HepG2 (cell line): ENCODE data around the gene PCYOX1L. TPM values are rescaled to one million over a fixed set of nuclear protein-coding genes. Genes with fewer than 3 reads are reported as not detected.

Experiments
- GLI4 ChIP-seq: sonication (generic); formaldehyde crosslinking; IDR thresholded peaks from 2 replicates; pipeline ENCODE4 v1.5.1; 2020; ENCODE audit warnings: missing genetic modification reagents, mild to moderate bottlenecking, moderate library complexity, borderline replicate concordance
- HOXA7 ChIP-seq: sonication (generic); formaldehyde crosslinking; IDR thresholded peaks from 2 replicates; pipeline ENCODE4 v1.8.1; 2022; ENCODE audit warnings: mild to moderate bottlenecking, missing genetic modification reagents, moderate library complexity
- IRX3 ChIP-seq: sonication (generic); formaldehyde crosslinking; IDR thresholded peaks from 2 replicates; pipeline ENCODE4 v1.8.1; 2023; ENCODE audit warnings: mild to moderate bottlenecking, low read depth, missing genetic modification reagents, borderline replicate concordance
- KAT7 ChIP-seq: IDR thresholded peaks from 2 replicates; pipeline ENCODE4 v1.6.1; 2018; ENCODE audit warnings: borderline replicate concordance, missing compliant biosample characterization
- KAT8 ChIP-seq: IDR thresholded peaks from 2 replicates; pipeline ENCODE4 v1.6.1; 2016; ENCODE audit warnings: missing genetic modification reagents, missing compliant biosample characterization
- KLF15 ChIP-seq: sonication (generic); formaldehyde crosslinking; IDR thresholded peaks from 2 replicates; pipeline ENCODE4 v1.8.1; 2023; ENCODE audit warnings: borderline replicate concordance, mild to moderate bottlenecking, inconsistent platforms, missing genetic modification reagents, mixed read lengths
- LBX2 ChIP-seq: sonication (generic); formaldehyde crosslinking; IDR thresholded peaks from 2 replicates; pipeline ENCODE4 v1.5.0; 2020; ENCODE audit warnings: missing genetic modification reagents, mild to moderate bottlenecking, borderline replicate concordance
- MTF2 ChIP-seq: sonication (generic); formaldehyde crosslinking; IDR thresholded peaks from 2 replicates; pipeline ENCODE4 v1.5.0; 2020; ENCODE audit warnings: missing genetic modification reagents, borderline replicate concordance
- NR2C2 ChIP-seq: sonication (generic); formaldehyde crosslinking; IDR thresholded peaks from 2 replicates; pipeline ENCODE4 v1.4.0; 2020; ENCODE audit warnings: missing genetic modification reagents, mild to moderate bottlenecking, moderate library complexity, borderline replicate concordance
- PHF21A ChIP-seq: sonication (generic); formaldehyde crosslinking; IDR thresholded peaks from 2 replicates; pipeline ENCODE4 v1.5.0; 2020; ENCODE audit warnings: mild to moderate bottlenecking, missing genetic modification reagents
- RBFOX2 ChIP-seq: fragments of 200-400 bp; formaldehyde crosslinking; IDR thresholded peaks from 2 replicates; pipeline ENCODE4 v1.6.1; 2017; ENCODE audit warnings: low read depth, mild to moderate bottlenecking, low read length
- RELA ChIP-seq: sonication (generic); formaldehyde crosslinking; IDR thresholded peaks from 2 replicates; pipeline ENCODE4 v1.4.0; 2020; ENCODE audit warnings: missing genetic modification reagents
- STAG1 ChIP-seq: sonication (generic); formaldehyde crosslinking; IDR thresholded peaks from 2 replicates; pipeline ENCODE4 v1.4.0; 2020; ENCODE audit warnings: missing genetic modification reagents
- STAT6 ChIP-seq: sonication (generic); formaldehyde crosslinking; IDR thresholded peaks from 2 replicates; pipeline ENCODE4 v1.4.0; 2020; ENCODE audit warnings: missing genetic modification reagents, mild to moderate bottlenecking, borderline replicate concordance
- ZNF275 ChIP-seq: sonication (generic); formaldehyde crosslinking; IDR thresholded peaks from 2 replicates; pipeline ENCODE4 v1.8.0; 2022; ENCODE audit warnings: missing genetic modification reagents, mild to moderate bottlenecking, inconsistent platforms, borderline replicate concordance
- ZNF367 ChIP-seq: sonication (generic); formaldehyde crosslinking; IDR thresholded peaks from 2 replicates; pipeline ENCODE4 v1.4.0; 2020; ENCODE audit warnings: missing genetic modification reagents, borderline replicate concordance
- ZNF607 ChIP-seq: sonication (generic); formaldehyde crosslinking; IDR thresholded peaks from 2 replicates; pipeline ENCODE4 v1.5.1; 2020; ENCODE audit warnings: missing genetic modification reagents, mild to moderate bottlenecking, borderline replicate concordance
- ZNF777 ChIP-seq: sonication (generic); formaldehyde crosslinking; IDR thresholded peaks from 2 replicates; pipeline ENCODE4 v1.4.0; 2020; ENCODE audit warnings: missing genetic modification reagents
- ZNF792 ChIP-seq: IDR thresholded peaks from 2 replicates; pipeline ENCODE4 v1.6.1; 2016
- ZNF841 ChIP-seq: sonication (generic); formaldehyde crosslinking; IDR thresholded peaks from 2 replicates; pipeline ENCODE4 v1.8.1; 2023; ENCODE audit warnings: missing genetic modification reagents, borderline replicate concordance
- ZNF883 ChIP-seq: sonication (generic); formaldehyde crosslinking; IDR thresholded peaks from 2 replicates; pipeline ENCODE4 v1.5.1; 2020; ENCODE audit warnings: mild to moderate bottlenecking, missing genetic modification reagents; ENCODE audit errors: not compliant biosample characterization
- polyA plus RNA-seq, 8 experiments: library from polyadenylated mRNA; depleted of rRNA in 3 of 8; stranded (reverse) in 7 of 8; unstranded in 1 of 8; fragments of >200 nt; fragmentation: Illumina TruSeq in 4 of 8; extraction: Trizol in 4 of 8; gene quantifications; 2 replicates each; pipeline versions ENCODE4 v1.2.1 to v1.2.3, GENCODE V29; 2011 to 2016; ENCODE audit warnings: low read depth in 4 of 8, missing spikeins in 1 of 8, mixed read lengths in 1 of 8; ENCODE audit not compliant: insufficient read depth in 1 of 8
- total RNA-seq, 5 experiments: library from RNA; depleted of rRNA; stranded (reverse); fragments of >200 nt; fragmentation: Illumina TruSeq; extraction: Trizol; gene quantifications; 2 replicates each; pipeline ENCODE4 v1.2.3, GENCODE V29; 2016; ENCODE audit warnings: low read depth in 1 of 5
- TF ChIP-seq, protein P1 (sequence below): sonication (generic); formaldehyde crosslinking; IDR thresholded peaks from 2 replicates; pipeline ENCODE4; 2020; ENCODE audit warnings: missing genetic modification reagents, mild to moderate bottlenecking, borderline replicate concordance

PCYOX1L gene
- total and polyA plus RNA-seq, 2 of the 13 experiments (the other 11 are each of a cell fraction or from before 2014, with no cell fraction given) = 1.00 to 3.7 TPM

- TF ChIP-seq ZNF841 (no peak), KAT8 (CRISPR knock-in tag) (peak; percentile 99), ZNF367 (CRISPR knock-in tag) (no peak), ZNF777 (CRISPR knock-in tag) (peak; percentile 55; the same call in 1 of the 2 replicates), ZNF792 (peak; percentile 59; the same call in 1 of the 2 replicates), ZNF275 (CRISPR knock-in tag) (peak; percentile 60; the same call in 1 of the 2 replicates), RELA (0 out of 2 replicates have a peak, but pooled peaks have one; percentile 67), NR2C2 (CRISPR knock-in tag) (peak; percentile 92), ZNF883 (no peak), LBX2 (no peak; the same call in 1 of the 2 replicates), KAT7 (CRISPR knock-in tag) (no peak; the same call in 1 of the 2 replicates), MTF2 (no peak; the same call in 1 of the 2 replicates), PHF21A (CRISPR knock-in tag) (peak; percentile 87), HOXA7 (no peak), ZNF607 (CRISPR knock-in tag) (0 out of 2 replicates have a peak, but pooled peaks have one; percentile 71), STAT6 (CRISPR knock-in tag) (peak; percentile 88; the same call in 1 of the 2 replicates), IRX3 (CRISPR knock-in tag) (no peak; the same call in 1 of the 2 replicates), KLF15 (CRISPR knock-in tag) (no peak), GLI4 (0 out of 2 replicates have a peak, but pooled peaks have one; percentile 42), RBFOX2 (peak; percentile 95), STAG1 (no peak)
- TF ChIP-seq, protein P1, sequence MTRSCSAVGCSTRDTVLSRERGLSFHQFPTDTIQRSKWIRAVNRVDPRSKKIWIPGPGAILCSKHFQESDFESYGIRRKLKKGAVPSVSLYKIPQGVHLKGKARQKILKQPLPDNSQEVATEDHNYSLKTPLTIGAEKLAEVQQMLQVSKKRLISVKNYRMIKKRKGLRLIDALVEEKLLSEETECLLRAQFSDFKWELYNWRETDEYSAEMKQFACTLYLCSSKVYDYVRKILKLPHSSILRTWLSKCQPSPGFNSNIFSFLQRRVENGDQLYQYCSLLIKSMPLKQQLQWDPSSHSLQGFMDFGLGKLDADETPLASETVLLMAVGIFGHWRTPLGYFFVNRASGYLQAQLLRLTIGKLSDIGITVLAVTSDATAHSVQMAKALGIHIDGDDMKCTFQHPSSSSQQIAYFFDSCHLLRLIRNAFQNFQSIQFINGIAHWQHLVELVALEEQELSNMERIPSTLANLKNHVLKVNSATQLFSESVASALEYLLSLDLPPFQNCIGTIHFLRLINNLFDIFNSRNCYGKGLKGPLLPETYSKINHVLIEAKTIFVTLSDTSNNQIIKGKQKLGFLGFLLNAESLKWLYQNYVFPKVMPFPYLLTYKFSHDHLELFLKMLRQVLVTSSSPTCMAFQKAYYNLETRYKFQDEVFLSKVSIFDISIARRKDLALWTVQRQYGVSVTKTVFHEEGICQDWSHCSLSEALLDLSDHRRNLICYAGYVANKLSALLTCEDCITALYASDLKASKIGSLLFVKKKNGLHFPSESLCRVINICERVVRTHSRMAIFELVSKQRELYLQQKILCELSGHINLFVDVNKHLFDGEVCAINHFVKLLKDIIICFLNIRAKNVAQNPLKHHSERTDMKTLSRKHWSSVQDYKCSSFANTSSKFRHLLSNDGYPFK = peak; percentile 94
These were observed 12.5 kb upstream of the PCYOX1L start, which contains the start of gene GRPEL2 (continued) for GRCh38 chr5:149345147-149345891.
